Gastrocnemius medialis (tissue), 4 donors: ENCODE results near the gene HOXA5. TPM values are rescaled to one million over a fixed set of nuclear protein-coding genes. Genes with fewer than 3 reads are reported as not detected.

Experiments
- ATAC-seq, 2 donors: fragments of 150-250 bp; one replicate each; pipeline ENCODE4 v1.9.1; 2016
- DNase-seq, 2 donors: peaks; one replicate each; pipeline ENCODE4 v3.0.0-alpha.2; 2019
- H3K27ac ChIP-seq, 4 donors: fragments of 200-600 bp; sonication (generic); 1 replicate in 1 of 4; 2 replicates in 3 of 4; pipeline ENCODE4 v1.5.1; 2016 to 2018; ENCODE audit warnings: mild to moderate bottlenecking in 2 of 4, moderate library complexity in 1 of 4
- H3K27me3 ChIP-seq, 3 donors: fragments of 200-600 bp; sonication (generic) in 2 of 3; 1 replicate in 1 of 3; 2 replicates in 2 of 3; pipeline versions ENCODE4 v1.5.1 to v1.6.0; 2016 to 2019; ENCODE audit warnings: mild to moderate bottlenecking in 1 of 3, moderate library complexity in 1 of 3
- H3K36me3 ChIP-seq, 2 donors: fragments of 200-600 bp; sonication (generic) in 1 of 2; one replicate each; pipeline ENCODE4 v1.5.1; 2017 to 2018
- H3K4me1 ChIP-seq, 2 donors: fragments of 200-600 bp; sonication (generic) in 1 of 2; one replicate each; pipeline ENCODE4 v1.5.1; 2016 to 2017; ENCODE audit warnings: mild to moderate bottlenecking in 2 of 2
- H3K4me3 ChIP-seq, 4 donors: fragments of 200-600 bp; sonication (generic) in 3 of 4; 1 replicate in 1 of 4; 2 replicates in 3 of 4; pipeline ENCODE4 v1.5.1; 2016 to 2019; ENCODE audit warnings: mild to moderate bottlenecking in 2 of 4
- H3K9me3 ChIP-seq, 3 donors: fragments of 200-600 bp; sonication (generic) in 2 of 3; 1 replicate in 1 of 3; 2 replicates in 2 of 3; pipeline ENCODE4 v1.5.1; 2016 to 2019
- CTCF ChIP-seq, 5 experiments: fragments of 450-650 bp in 3 of 5; fragments of 200-600 bp in 2 of 5; sonication (generic) in 2 of 5; IDR thresholded peaks in 4 of 5; conservative IDR thresholded peaks in 1 of 5; 1 replicate in 4 of 5; 2 replicates in 1 of 5; pipeline ENCODE4 v1.5.1; 2016 to 2019; ENCODE audit warnings: antibody characterized with exemption in 5 of 5, mild to moderate bottlenecking in 3 of 5, moderate library complexity in 3 of 5
- POLR2A ChIP-seq, 2 donors: fragments of 450-650 bp; IDR thresholded peaks; one replicate each; pipeline ENCODE4 v1.6.1; 2017; ENCODE audit warnings: antibody characterized with exemption in 2 of 2, mild to moderate bottlenecking in 2 of 2, moderate library complexity in 2 of 2
- in situ Hi-C, 4 donors: fragments of 200-750 bp; cut with MboI; loops; one replicate each; pipeline versions ENCODE4 v1.15.0 to v1.8.0; 2017; ENCODE audit warnings: low sequenced_read_pairs in 4 of 4
- intact Hi-C: fragments of 100-400 bp; cut with DNase I; formaldehyde crosslinking; loops from one replicate; pipeline ENCODE4 v1.15.1; 2023; ENCODE audit warnings: low total_unique reads
- total RNA-seq, 4 donors: library from RNA; depleted of rRNA; stranded (reverse); fragments of >200 nt; gene quantifications; one replicate each; pipeline versions ENCODE4 v1.1.0 to v1.2.3, GENCODE V29; 2016

HOXA5 gene
- total RNA-seq, 4 donors from 2014 or later: 2.7 to 7.1 (median 7.0) TPM

GRCh38 chr7:27144781-27145164, 1.3 kb upstream of the HOXA5 start:
- DNase-seq: no peak
- intact Hi-C loops: no loop called here
- H3K27ac ChIP-seq: peak overlapping the region in 3 of 4 donors; percentile 63 to 94 (median 66)
- ATAC-seq: no peak
- no peak overlapping the region for H3K4me3 ChIP-seq
- H3K36me3 ChIP-seq: peaks cover 0 to 20% of the 10 kb centered on the region in 2 donors
- no peak for TF ChIP-seq CTCF (IDR thresholded peaks at IDR 0.05 in 4 of 5, conservative IDR thresholded peaks at IDR 0.05 in 1 of 5)
- no peak for TF ChIP-seq POLR2A (IDR thresholded peaks at IDR 0.05)
- H3K27me3 ChIP-seq: no peaks in the 10 kb centered on the region
- H3K9me3 ChIP-seq: no peaks in the 10 kb centered on the region
- H3K4me1 ChIP-seq: peaks cover 33 to 35% of the 10 kb centered on the region in 2 donors
- in situ Hi-C loops: loop anchor here in 3 of 4 donors (5.0 to 10.0 kb wide), 4 partner anchors 287 to 780 kb away; no protein-coding TSS in a partner anchor

- intact Hi-C loops: no loop called here
- Histone ChIP-seq H3K27ac (peak overlapping the region; percentile 30 to 94 (median 64)), H3K27me3 (no peaks in the 10 kb centered on the region), H3K36me3 (peaks cover 0 to 20% of the 10 kb centered on the region in 2 donors), H3K4me1 (peaks cover 27 to 29% of the 10 kb centered on the region in 2 donors), H3K4me3 (peak overlapping the region in 2 of 4 donors; percentile 14 to 26), H3K9me3 (no peaks in the 10 kb centered on the region)
- ATAC-seq (no peak), DNase-seq (no peak)
- TF ChIP-seq CTCF (IDR thresholded peaks at IDR 0.05 in 4 of 5, conservative IDR thresholded peaks at IDR 0.05 in 1 of 5): peak in 3 of 5 experiments; percentile 9 to 62 (median 36)
- no peak for TF ChIP-seq POLR2A (IDR thresholded peaks at IDR 0.05)
- in situ Hi-C loops: loop anchor here in 2 of 4 donors (5.0 to 10.0 kb wide), 3 partner anchors 289 to 779 kb away; no protein-coding TSS in a partner anchor
Measured at GRCh38 chr7:27143950-27144780, 684 bp upstream of the HOXA5 start.

- peak overlapping the region; percentile 56 to 68 (median 62) for H3K4me3 ChIP-seq
- no peak for DNase-seq
- in situ Hi-C loops: loop anchor here in 2 of 4 donors (5.0 to 10.0 kb wide), 3 partner anchors 288 to 778 kb away; no protein-coding TSS in a partner anchor
- TF ChIP-seq POLR2A (IDR thresholded peaks at IDR 0.05) (no peak), CTCF (IDR thresholded peaks at IDR 0.05 in 4 of 5, conservative IDR thresholded peaks at IDR 0.05 in 1 of 5) (no peak)
- no peaks in the 10 kb centered on the region for H3K27me3 ChIP-seq
- no peaks in the 10 kb centered on the region for H3K9me3 ChIP-seq
- intact Hi-C loops: no loop called here
- peaks cover 0 to 20% of the 10 kb centered on the region in 2 donors for H3K36me3 ChIP-seq
- peaks cover 20 to 22% of the 10 kb centered on the region in 2 donors for H3K4me1 ChIP-seq
- ATAC-seq: no peak
- peak overlapping the region; percentile 79 to 94 (median 88) for H3K27ac ChIP-seq
Measured at GRCh38 chr7:27142580-27143022, 880 bp downstream of the HOXA5 start.

- in situ Hi-C loops (loop anchor here in 2 of 4 donors (5.0 to 10.0 kb wide), 3 partner anchors 287 to 777 kb away; no protein-coding TSS in a partner anchor), intact Hi-C loops (no loop called here)
- Histone ChIP-seq H3K27me3 (no peaks in the 10 kb centered on the region), H3K36me3 (peaks cover 0 to 20% of the 10 kb centered on the region in 2 donors), H3K27ac (peak overlapping the region; percentile 79 to 94 (median 88)), H3K4me1 (peaks cover 17 to 22% of the 10 kb centered on the region in 2 donors), H3K4me3 (peak overlapping the region; percentile 56 to 68 (median 62)), H3K9me3 (no peaks in the 10 kb centered on the region)
- ATAC-seq (no peak), DNase-seq (no peak)
- TF ChIP-seq POLR2A (IDR thresholded peaks at IDR 0.05) (no peak), CTCF (IDR thresholded peaks at IDR 0.05 in 4 of 5, conservative IDR thresholded peaks at IDR 0.05 in 1 of 5) (peak in 1 of 5 experiments; percentile 1)
Measured at GRCh38 chr7:27141923-27142579, 1.4 kb downstream of the HOXA5 start.
